ENCODE results near the gene ARSA. TPM values are rescaled to one million over a fixed set of nuclear protein-coding genes. Genes with fewer than 3 reads are reported as not detected.
"Not testable (repeated sequence)": the region's sequence is repeated elsewhere in the genome, so short reads cannot be mapped to it uniquely, and the experiment has no call there.

Gene ARSA
- total RNA-seq, 1 donor from 2014 or later, result 8.4 TPM

- DNase-seq, result no peak
Observed at GRCh38 chr22:50621948-50622722, 5.8 kb downstream of the ARSA start.

GRCh38 chr22:50621356-50621880, 6.5 kb downstream of the ARSA start:
- DNase-seq, result no peak

- DNase-seq, result peak; percentile 73
Observed at GRCh38 chr22:50620593-50621355, 7.2 kb downstream of the ARSA start.

DNA sequence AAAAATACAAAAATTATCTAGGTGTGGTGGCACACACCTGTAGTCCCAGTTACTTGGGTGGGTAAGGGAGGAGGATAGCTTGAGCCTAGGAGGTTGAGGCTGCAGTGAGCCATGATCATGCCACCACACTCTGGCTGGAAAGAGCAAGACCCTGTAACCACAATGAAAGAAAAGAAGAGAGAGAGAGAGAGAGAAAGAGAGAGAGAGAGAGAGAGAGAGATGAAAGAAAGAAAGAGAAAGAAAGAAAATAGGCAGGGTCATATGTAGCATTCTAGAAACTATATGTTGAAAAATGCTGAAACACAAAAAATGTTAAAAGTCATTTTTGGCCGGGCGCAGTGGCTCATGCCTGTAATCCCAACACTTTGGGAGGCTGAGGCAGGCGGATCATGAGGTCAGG, 13.7 kb downstream of the ARSA start:
- not testable (repeated sequence) for DNase-seq

- no peak for DNase-seq
Observed at GRCh38 chr22:50613291-50613981, 14.5 kb downstream of the ARSA start.

- DNase-seq, result no peak
Observed at GRCh38 chr22:50612528-50613221, 15.3 kb downstream of the ARSA start.

DNA sequence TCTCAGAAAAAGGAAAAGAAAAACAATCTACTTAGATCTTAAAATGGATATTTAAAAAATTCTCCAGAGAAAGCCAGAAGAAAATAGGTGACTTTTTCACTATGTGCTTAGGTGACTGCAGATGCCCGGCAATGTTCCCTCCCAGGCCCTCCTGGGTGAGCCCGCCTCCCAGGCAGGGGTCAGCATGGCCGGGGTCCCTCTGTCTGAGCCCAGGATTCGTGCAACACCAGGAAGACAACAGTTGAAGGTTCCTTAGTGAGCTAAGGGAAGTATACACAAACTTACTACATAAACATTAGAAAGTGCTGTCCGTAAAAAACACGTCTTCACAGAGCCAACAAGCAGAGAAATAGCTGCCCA, 15.8 kb downstream of the ARSA start:
- DNase-seq, result no peak

DNA sequence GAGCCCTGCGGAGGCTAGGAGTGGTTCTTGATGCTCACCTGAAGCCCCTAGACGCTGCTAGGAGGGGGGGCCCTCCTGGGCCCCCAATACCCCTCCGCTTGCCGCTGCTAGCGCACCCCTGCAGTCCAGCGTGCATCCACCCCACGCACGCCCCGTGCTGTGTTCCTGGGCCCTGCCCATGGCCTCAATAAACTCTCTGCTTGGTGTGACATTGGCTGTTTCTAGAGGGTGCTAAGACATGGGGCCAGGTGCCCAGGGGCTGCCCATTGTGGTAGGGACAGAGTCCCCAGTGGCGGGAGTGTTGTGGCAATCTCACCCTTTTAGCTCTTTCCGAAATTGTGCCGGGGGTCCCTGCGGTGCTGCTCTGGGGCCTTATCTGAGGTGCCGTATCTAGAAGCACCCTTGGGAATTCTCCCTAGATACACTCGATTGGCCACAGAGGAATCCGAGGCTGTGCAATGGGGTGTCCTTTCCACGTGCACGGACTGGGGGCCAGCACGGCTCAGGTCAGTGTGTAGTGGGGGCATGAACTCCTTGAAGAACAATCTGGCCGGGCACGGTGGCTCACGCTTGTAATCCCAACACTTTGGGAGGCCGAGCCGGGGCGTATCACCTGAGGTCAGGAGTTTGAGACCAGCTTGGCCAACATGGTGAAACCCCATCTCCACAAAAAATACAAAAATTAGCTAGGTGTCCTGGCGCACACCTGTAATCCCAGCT, 16.5 kb downstream of the ARSA start:
- no peak for DNase-seq

DNA sequence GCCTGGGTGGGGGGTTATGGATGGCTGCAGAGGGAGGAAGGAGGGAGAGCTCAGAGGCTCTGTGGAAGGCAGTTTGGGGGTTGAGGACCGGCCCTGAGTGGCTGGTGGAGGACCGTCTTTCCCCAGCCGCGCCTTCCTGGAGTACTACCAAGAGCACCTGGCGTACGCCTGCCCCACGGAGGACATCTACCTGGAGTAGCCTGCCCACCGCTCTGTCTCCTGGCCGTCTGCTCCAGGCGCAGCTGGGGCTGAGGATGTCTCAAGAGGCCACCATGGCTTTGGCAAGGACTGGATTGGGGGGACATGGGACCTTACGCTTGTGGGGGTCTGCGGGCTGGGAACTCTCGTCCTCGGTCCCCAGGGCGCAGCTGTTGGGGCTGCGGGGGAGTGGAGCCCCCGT, 17.4 kb downstream of the ARSA start:
- DNase-seq, result no peak

GRCh38 chr22:50610041-50610451, 17.9 kb downstream of the ARSA start:
- DNase-seq, result no peak

DNA sequence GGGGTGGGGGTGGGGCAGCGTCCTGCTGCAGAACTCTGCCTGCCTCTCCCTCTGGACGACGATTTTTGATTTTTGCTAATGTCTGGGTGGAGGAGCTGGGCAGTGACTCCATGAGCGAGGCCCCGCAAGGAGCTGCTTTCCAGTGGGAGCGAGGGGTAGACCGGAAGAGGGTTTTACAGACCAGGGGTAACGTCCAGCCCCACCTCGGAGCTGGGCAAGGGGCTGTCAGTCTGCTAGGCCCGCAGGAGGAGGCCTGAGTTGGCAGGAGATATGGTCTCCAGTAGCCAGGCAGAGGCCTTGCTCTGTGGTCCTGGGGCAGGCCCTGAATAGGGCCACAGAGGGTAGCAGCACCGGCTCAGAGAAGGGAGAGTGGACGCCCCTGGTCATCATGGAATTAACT, 18.4 kb downstream of the ARSA start:
- no peak for DNase-seq

DNA sequence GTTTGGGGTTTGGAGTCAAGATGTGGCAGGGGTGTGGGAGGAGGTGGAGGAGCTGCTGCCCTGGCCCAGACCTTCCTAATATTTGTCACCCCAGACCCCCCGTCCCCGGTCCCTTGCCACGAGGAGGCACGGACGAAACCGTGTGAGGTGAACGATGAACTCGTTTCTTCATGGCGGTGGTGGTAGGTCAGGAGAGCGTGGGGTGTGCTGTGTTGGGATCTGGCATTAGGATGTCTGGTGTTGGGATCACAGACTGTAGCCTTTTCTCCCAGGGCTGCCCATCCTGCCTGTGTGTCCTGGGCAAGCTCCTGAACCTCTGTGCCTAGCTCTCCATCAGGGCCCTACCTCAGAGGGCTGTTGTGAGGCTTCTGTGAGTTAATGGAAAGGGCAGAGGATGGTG, 19.0 kb downstream of the ARSA start:
- DNase-seq, result no peak

- not testable (repeated sequence) for DNase-seq
Observed at GRCh38 chr22:50608058-50608840, 19.7 kb downstream of the ARSA start.

- DNase-seq, result no peak
Observed at GRCh38 chr22:50607659-50608020, 20.3 kb downstream of the ARSA start.

- DNase-seq, result no peak
Observed at GRCh38 chr22:50606946-50607658, 20.9 kb downstream of the ARSA start.

GRCh38 chr22:50606165-50606945, 21.6 kb downstream of the ARSA start:
- DNase-seq, result no peak

GRCh38 chr22:50605613-50606074, 22.3 kb downstream of the ARSA start:
- DNase-seq, result no peak

GRCh38 chr22:50605002-50605612, 22.8 kb downstream of the ARSA start:
- no peak for DNase-seq

Data from skin of body (tissue), 2 donors.